GM12801 (cell line): ENCODE data around the gene PTRHD1.

Experiments used
- CTCF ChIP-seq: IDR thresholded peaks from one replicate; pipeline ENCODE4 v1.5.1; 2011; ENCODE audit warnings: control low read depth; ENCODE audit not compliant: insufficient read length; ENCODE audit errors: extremely low read depth

Gene PTRHD1

GRCh38 chr2:24832073-24832461 is 38.9 kb upstream of the PTRHD1 start:
- TF ChIP-seq CTCF: no peak

- TF ChIP-seq CTCF: no peak
These were observed 38.3 kb upstream of the PTRHD1 start for GRCh38 chr2:24831221-24832072.

GRCh38 chr2:24830786-24831185 is 37.6 kb upstream of the PTRHD1 start:
- no peak for TF ChIP-seq CTCF

- no peak for TF ChIP-seq CTCF
These were observed 37.2 kb upstream of the PTRHD1 start for GRCh38 chr2:24830351-24830750.

- no peak for TF ChIP-seq CTCF
These were observed 35.2 kb upstream of the PTRHD1 start for GRCh38 chr2:24828238-24828996.

GRCh38 chr2:24827321-24828237 is 34.4 kb upstream of the PTRHD1 start:
- TF ChIP-seq CTCF: no peak

GRCh38 chr2:24826773-24827145 is 33.6 kb upstream of the PTRHD1 start:
- no peak for TF ChIP-seq CTCF
